ENCODE results near the gene NTM.

Gene NTM

GRCh38 chr11:131666006-131666405 lies 295.6 kb downstream of the NTM start:
- H3F3A ChIP-seq (ENCODE audit: low read depth): no peaks in the 10 kb centered on the region
- no peaks in the 10 kb centered on the region for H3K9me2 ChIP-seq (replicated peaks; ENCODE audit: low read depth, low read length)
- no peaks in the 10 kb centered on the region for H3K36me3 ChIP-seq (ENCODE audit: insufficient read depth, low read length)
- H3K79me2 ChIP-seq (ENCODE audit: insufficient read depth, low read length): peaks cover 67% of the 10 kb centered on the region
- no peaks in the 10 kb centered on the region for H3K27me3 ChIP-seq (ENCODE audit: insufficient read depth, low read length, poor library complexity, severe bottlenecking)
- no peaks in the 10 kb centered on the region for H3K9me3 ChIP-seq (ENCODE audit: insufficient read depth, low read depth, low read length)
- no peak overlapping the region for H3K9ac ChIP-seq (ENCODE audit: low read depth, low read length, poor library complexity, severe bottlenecking)
- no peaks in the 10 kb centered on the region for H4K20me1 ChIP-seq (ENCODE audit: insufficient read depth, low read length, poor library complexity, severe bottlenecking)
- no peak overlapping the region for H2AFZ ChIP-seq (ENCODE audit: low read length)
- TF ChIP-seq CTCF (conservative IDR thresholded peaks at IDR 0.05; ENCODE audit: low read length) (no peak), EZH2phosphoT487 (IDR thresholded peaks at IDR 0.05; ENCODE audit: borderline replicate concordance) (no peak)
- peaks cover 66% of the 10 kb centered on the region for H3K4me1 ChIP-seq (ENCODE audit: insufficient read depth, low read length, poor library complexity, severe bottlenecking)
- no peak overlapping the region for H3K4me3 ChIP-seq (ENCODE audit: low read length, poor library complexity, severe bottlenecking)
- no peak overlapping the region for H3K4me2 ChIP-seq (ENCODE audit: low read depth, low read length, poor library complexity, severe bottlenecking)

GRCh38 chr11:131666617-131667016 lies 296.2 kb downstream of the NTM start:
- H3K4me1 ChIP-seq (ENCODE audit: insufficient read depth, low read length, poor library complexity, severe bottlenecking): peaks cover 66% of the 10 kb centered on the region
- TF ChIP-seq CTCF (conservative IDR thresholded peaks at IDR 0.05; ENCODE audit: low read length): no peak
- TF ChIP-seq EZH2phosphoT487 (IDR thresholded peaks at IDR 0.05; ENCODE audit: borderline replicate concordance): no peak
- no peaks in the 10 kb centered on the region for H3K27me3 ChIP-seq (ENCODE audit: insufficient read depth, low read length, poor library complexity, severe bottlenecking)
- H3K9ac ChIP-seq (ENCODE audit: low read depth, low read length, poor library complexity, severe bottlenecking): no peak overlapping the region
- no peaks in the 10 kb centered on the region for H4K20me1 ChIP-seq (ENCODE audit: insufficient read depth, low read length, poor library complexity, severe bottlenecking)
- H3K9me3 ChIP-seq (ENCODE audit: insufficient read depth, low read depth, low read length): no peaks in the 10 kb centered on the region
- H3F3A ChIP-seq (ENCODE audit: low read depth): no peaks in the 10 kb centered on the region
- no peak overlapping the region for H2AFZ ChIP-seq (ENCODE audit: low read length)
- H3K9me2 ChIP-seq (replicated peaks; ENCODE audit: low read depth, low read length): no peaks in the 10 kb centered on the region
- H3K4me3 ChIP-seq (ENCODE audit: low read length, poor library complexity, severe bottlenecking): no peak overlapping the region
- peaks cover 61% of the 10 kb centered on the region; the same call in 1 of the 2 replicates for H3K79me2 ChIP-seq (ENCODE audit: insufficient read depth, low read length)
- H3K4me2 ChIP-seq (ENCODE audit: low read depth, low read length, poor library complexity, severe bottlenecking): no peak overlapping the region
- H3K36me3 ChIP-seq (ENCODE audit: insufficient read depth, low read length): no peaks in the 10 kb centered on the region

- H3K27me3 ChIP-seq (ENCODE audit: insufficient read depth, low read length, poor library complexity, severe bottlenecking): no peaks in the 10 kb centered on the region
- H2AFZ ChIP-seq (ENCODE audit: low read length): no peak overlapping the region
- H3K4me2 ChIP-seq (ENCODE audit: low read depth, low read length, poor library complexity, severe bottlenecking): no peak overlapping the region
- H4K20me1 ChIP-seq (ENCODE audit: insufficient read depth, low read length, poor library complexity, severe bottlenecking): no peaks in the 10 kb centered on the region
- no peaks in the 10 kb centered on the region for H3K9me2 ChIP-seq (replicated peaks; ENCODE audit: low read depth, low read length)
- H3K4me1 ChIP-seq (ENCODE audit: insufficient read depth, low read length, poor library complexity, severe bottlenecking): peaks cover 61% of the 10 kb centered on the region
- no peak overlapping the region for H3K9ac ChIP-seq (ENCODE audit: low read depth, low read length, poor library complexity, severe bottlenecking)
- no peaks in the 10 kb centered on the region for H3K9me3 ChIP-seq (ENCODE audit: insufficient read depth, low read depth, low read length)
- no peak overlapping the region for H3K4me3 ChIP-seq (ENCODE audit: low read length, poor library complexity, severe bottlenecking)
- TF ChIP-seq EZH2phosphoT487 (IDR thresholded peaks at IDR 0.05; ENCODE audit: borderline replicate concordance) (no peak), CTCF (conservative IDR thresholded peaks at IDR 0.05; ENCODE audit: low read length) (no peak)
- H3K36me3 ChIP-seq (ENCODE audit: insufficient read depth, low read length): no peaks in the 10 kb centered on the region
- H3K79me2 ChIP-seq (ENCODE audit: insufficient read depth, low read length): peaks cover 53% of the 10 kb centered on the region; the same call in 1 of the 2 replicates
- H3F3A ChIP-seq (ENCODE audit: low read depth): no peaks in the 10 kb centered on the region
These were observed 297.2 kb downstream of the NTM start for GRCh38 chr11:131667566-131667965.

Data from Loucy (cell line).